Measurements from ENCODE around the gene MAN1C1. TPM values are rescaled to one million over a fixed set of nuclear protein-coding genes. Genes with fewer than 3 reads are reported as not detected.
A peak's percentile ranks its signal among the peaks of the same experiment; 100 is the strongest.

MAN1C1 gene
- total RNA-seq, 4 donors from 2014 or later: 5.0 to 31.1 (median 7.9) TPM

- no peaks in the 10 kb centered on the region for H3K36me3 ChIP-seq
- no peak for TF ChIP-seq POLR2A (IDR thresholded peaks at IDR 0.05)
- no peak for TF ChIP-seq CTCF (IDR thresholded peaks at IDR 0.05)
- H3K27me3 ChIP-seq: no peaks in the 10 kb centered on the region
- no peak overlapping the region for H3K4me3 ChIP-seq
- no peak overlapping the region for H3K27ac ChIP-seq
- no peak for DNase-seq
- no peaks in the 10 kb centered on the region for H3K9me3 ChIP-seq
- H3K4me1 ChIP-seq: no peaks in the 10 kb centered on the region
- intact Hi-C loops (cut with DNase I; ENCODE audit: low total_unique reads): no loop called here
These were observed 12.3 kb downstream of the MAN1C1 start for GRCh38 chr1:25628741-25629421.

- no peaks in the 10 kb centered on the region for H3K36me3 ChIP-seq
- intact Hi-C loops (cut with DNase I; ENCODE audit: low total_unique reads): no loop called here
- no peaks in the 10 kb centered on the region for H3K27me3 ChIP-seq
- TF ChIP-seq POLR2A (IDR thresholded peaks at IDR 0.05) (no peak), CTCF (IDR thresholded peaks at IDR 0.05) (no peak)
- DNase-seq: no peak
- no peaks in the 10 kb centered on the region for H3K4me1 ChIP-seq
- H3K9me3 ChIP-seq: no peaks in the 10 kb centered on the region
- no peak overlapping the region for H3K27ac ChIP-seq
- H3K4me3 ChIP-seq: no peak overlapping the region
These were observed 13.2 kb downstream of the MAN1C1 start for GRCh38 chr1:25629836-25630235.

GRCh38 chr1:25631750-25632485, 15.3 kb downstream of the MAN1C1 start:
- peak overlapping the region in 1 of 2 donors; percentile 14 for H3K4me3 ChIP-seq

GRCh38 chr1:25634066-25634465, 17.5 kb downstream of the MAN1C1 start:
- no peaks in the 10 kb centered on the region for H3K36me3 ChIP-seq
- intact Hi-C loops (cut with DNase I; ENCODE audit: low total_unique reads): no loop called here
- no peaks in the 10 kb centered on the region for H3K27me3 ChIP-seq

More at GRCh38 chr1:25631750-25632485, 15.3 kb downstream of the MAN1C1 start:
- peak; percentile 45 to 51 for DNase-seq
- Histone ChIP-seq H3K27ac (peak overlapping the region; percentile 62 to 73), H3K36me3 (no peaks in the 10 kb centered on the region), H3K4me1 (no peaks in the 10 kb centered on the region), H3K27me3 (no peaks in the 10 kb centered on the region), H3K9me3 (no peaks in the 10 kb centered on the region)
- TF ChIP-seq POLR2A (IDR thresholded peaks at IDR 0.05) (no peak), CTCF (IDR thresholded peaks at IDR 0.05) (no peak)
- intact Hi-C loops (cut with DNase I; ENCODE audit: low total_unique reads): no loop called here

More at GRCh38 chr1:25634066-25634465, 17.5 kb downstream of the MAN1C1 start:
- Histone ChIP-seq H3K27ac (no peak overlapping the region), H3K9me3 (no peaks in the 10 kb centered on the region), H3K4me1 (no peaks in the 10 kb centered on the region), H3K4me3 (no peak overlapping the region)
- no peak for DNase-seq
- TF ChIP-seq POLR2A (IDR thresholded peaks at IDR 0.05) (no peak), CTCF (IDR thresholded peaks at IDR 0.05) (no peak)

Measured in uterus (tissue), 4 donors.